Neural progenitor cell (in vitro differentiated cells): ENCODE measurements around the gene FAM133A. TPM values are rescaled to one million over a fixed set of nuclear protein-coding genes. Genes with fewer than 3 reads are reported as not detected.

Experiments
- DNase-seq: peaks from one replicate; pipeline ENCODE4 v3.0.0-alpha.2; 2016; ENCODE audit warnings: low spot score
- H2AFZ ChIP-seq: fragments of 200-600 bp; sonication (generic); replicated peaks from 2 replicates; pipeline ENCODE4 v1.6.1; 2016; ENCODE audit warnings: antibody characterized with exemption
- H3F3A ChIP-seq: fragments of 200-600 bp; sonication (generic); 2 replicates; pipeline ENCODE4 v1.6.1; 2016; ENCODE audit warnings: antibody characterized with exemption, low read depth
- H3K27ac ChIP-seq: fragments of 200-600 bp; sonication (generic); 2 replicates; pipeline ENCODE4 v1.5.1; 2016; ENCODE audit warnings: mild to moderate bottlenecking
- H3K27me3 ChIP-seq: fragments of 200-600 bp; sonication (generic); 2 replicates; pipeline ENCODE4 v1.6.1; 2016; ENCODE audit warnings: mild to moderate bottlenecking, moderate library complexity
- H3K36me3 ChIP-seq: fragments of 200-600 bp; sonication (generic); 2 replicates; pipeline ENCODE4 v1.5.1; 2016
- H3K4me1 ChIP-seq: fragments of 200-600 bp; sonication (generic); 2 replicates; pipeline ENCODE4 v1.6.1; 2016; ENCODE audit warnings: mixed run types
- H3K4me2 ChIP-seq: fragments of 200-600 bp; sonication (generic); 2 replicates; pipeline ENCODE4 v1.6.1; 2016
- H3K4me3 ChIP-seq: fragments of 200-600 bp; sonication (generic); 2 replicates; pipeline ENCODE4 v1.5.1; 2016
- H3K79me2 ChIP-seq: fragments of 200-600 bp; sonication (generic); 2 replicates; pipeline ENCODE4 v1.6.1; 2016; ENCODE audit warnings: low read depth
- H3K9ac ChIP-seq: fragments of 200-600 bp; sonication (generic); 2 replicates; pipeline ENCODE4 v1.6.1; 2016
- H3K9me3 ChIP-seq: fragments of 200-600 bp; sonication (generic); 2 replicates; pipeline ENCODE4 v1.5.1; 2016; ENCODE audit warnings: low read depth
- H4K20me1 ChIP-seq: fragments of 200-600 bp; sonication (generic); 2 replicates; pipeline ENCODE4 v1.6.1; 2016; ENCODE audit warnings: low read depth
- H3K27ac Mint-ChIP-seq: 3 replicates; pipeline ENCODE4 v1.8.0; 2021; ENCODE audit warnings: mixed read lengths
- H3K27me3 Mint-ChIP-seq: 2 replicates; pipeline ENCODE4 v1.8.0; 2022; ENCODE audit warnings: low read depth, mild to moderate bottlenecking, inconsistent platforms, moderate library complexity, mixed read lengths; ENCODE audit not compliant: insufficient read depth
- H3K36me3 Mint-ChIP-seq: 3 replicates; pipeline ENCODE4 v1.8.0; 2021; ENCODE audit warnings: mixed read lengths
- H3K4me1 Mint-ChIP-seq: 3 replicates; pipeline ENCODE4 v1.8.0; 2021; ENCODE audit warnings: mixed read lengths
- H3K4me3 Mint-ChIP-seq: 3 replicates; pipeline ENCODE4 v1.8.0; 2021; ENCODE audit warnings: mild to moderate bottlenecking, moderate library complexity, mixed read lengths
- H3K9me3 Mint-ChIP-seq: 3 replicates; pipeline ENCODE4 v1.8.0; 2020; ENCODE audit warnings: mixed read lengths
- EZH2 ChIP-seq: fragments of 200-600 bp; sonication (generic); IDR thresholded peaks from 2 replicates; pipeline ENCODE4 v1.6.1; 2017; ENCODE audit warnings: antibody characterized with exemption, mild to moderate bottlenecking, moderate library complexity
- EZH2phosphoT487 ChIP-seq: fragments of 200-600 bp; sonication (generic); IDR thresholded peaks from 2 replicates; pipeline ENCODE4 v1.6.1; 2017; ENCODE audit warnings: antibody characterized with exemption
- total RNA-seq: library from RNA; depleted of rRNA; stranded (reverse); fragments of >200 nt; gene quantifications from 2 replicates; pipeline ENCODE4 v1.2.3, GENCODE V29; 2015; ENCODE audit warnings: low replicate concordance
- TF ChIP-seq, protein P1 (sequence below): fragments of 200-600 bp; sonication (generic); IDR thresholded peaks from 2 replicates; pipeline ENCODE4 v1.5.1; 2017; ENCODE audit warnings: antibody characterized with exemption, mild to moderate bottlenecking

Gene FAM133A
- total RNA-seq, 1 donor from 2014 or later: 2.2 TPM

- no peaks in the 10 kb centered on the region for H3K9me3 ChIP-seq
- peak within 1 kb of the TSS; percentile 91 for H3K9ac ChIP-seq
- no peak for TF ChIP-seq EZH2
- TF ChIP-seq EZH2phosphoT487: no peak
- TF ChIP-seq, protein P1, sequence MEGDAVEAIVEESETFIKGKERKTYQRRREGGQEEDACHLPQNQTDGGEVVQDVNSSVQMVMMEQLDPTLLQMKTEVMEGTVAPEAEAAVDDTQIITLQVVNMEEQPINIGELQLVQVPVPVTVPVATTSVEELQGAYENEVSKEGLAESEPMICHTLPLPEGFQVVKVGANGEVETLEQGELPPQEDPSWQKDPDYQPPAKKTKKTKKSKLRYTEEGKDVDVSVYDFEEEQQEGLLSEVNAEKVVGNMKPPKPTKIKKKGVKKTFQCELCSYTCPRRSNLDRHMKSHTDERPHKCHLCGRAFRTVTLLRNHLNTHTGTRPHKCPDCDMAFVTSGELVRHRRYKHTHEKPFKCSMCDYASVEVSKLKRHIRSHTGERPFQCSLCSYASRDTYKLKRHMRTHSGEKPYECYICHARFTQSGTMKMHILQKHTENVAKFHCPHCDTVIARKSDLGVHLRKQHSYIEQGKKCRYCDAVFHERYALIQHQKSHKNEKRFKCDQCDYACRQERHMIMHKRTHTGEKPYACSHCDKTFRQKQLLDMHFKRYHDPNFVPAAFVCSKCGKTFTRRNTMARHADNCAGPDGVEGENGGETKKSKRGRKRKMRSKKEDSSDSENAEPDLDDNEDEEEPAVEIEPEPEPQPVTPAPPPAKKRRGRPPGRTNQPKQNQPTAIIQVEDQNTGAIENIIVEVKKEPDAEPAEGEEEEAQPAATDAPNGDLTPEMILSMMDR: no peak
- no peaks in the 10 kb centered on the region for H3K27me3 ChIP-seq
- Mint-ChIP-seq H3K4me3 (peak within 1 kb of the TSS; percentile 99), H3K9me3 (no peaks in the 10 kb centered on the region), H3K36me3 (no peaks in the 10 kb centered on the region), H3K4me1 (peaks cover 20% of the 10 kb centered on the region), H3K27me3 (no peaks in the 10 kb centered on the region), H3K27ac (peak within 1 kb of the TSS; percentile 95)
- H3K4me2 ChIP-seq: peak within 1 kb of the TSS; percentile 77
- DNase-seq: peak; percentile 95
- peak within 1 kb of the TSS; percentile 94 for H3K27ac ChIP-seq
- H3K4me3 ChIP-seq: peak within 1 kb of the TSS; percentile 98
- peaks cover 13% of the 10 kb centered on the region for H3K4me1 ChIP-seq
- H3K79me2 ChIP-seq: peaks cover 24% of the 10 kb centered on the region
- peak within 1 kb of the TSS; percentile 99 for H2AFZ ChIP-seq
- H3K36me3 ChIP-seq: peaks cover 3% of the 10 kb centered on the region
- peaks cover 6% of the 10 kb centered on the region for H3F3A ChIP-seq
- H4K20me1 ChIP-seq: no peaks in the 10 kb centered on the region
These were observed 744 bp upstream of the FAM133A start, which contains the start of gene NAP1L3 for GRCh38 chrX:93673056-93673868. Gene NAP1L3, minus strand, starts transcription at chrX:93673578. Its CDS starts 274 bp downstream, at chrX:93673304.

DNA sequence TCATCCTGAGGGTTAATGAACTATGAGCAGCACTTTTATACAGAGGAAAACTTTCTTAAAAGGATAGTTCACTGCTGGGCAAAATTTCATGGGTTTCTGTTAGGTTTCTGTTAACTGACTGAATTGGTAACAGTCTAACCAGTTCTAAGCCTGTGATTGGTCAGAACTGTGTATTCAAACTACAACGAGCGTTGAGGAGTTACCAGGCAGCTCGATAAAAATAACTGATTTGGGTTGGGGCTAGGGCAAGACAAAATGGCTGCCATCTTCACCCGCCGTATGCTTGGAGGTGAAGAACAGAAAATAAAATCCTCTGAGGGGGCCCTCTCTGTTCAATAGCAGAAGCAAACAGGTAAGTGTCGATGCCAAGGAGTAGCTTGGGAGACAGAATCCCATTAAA is 22.0 kb downstream of the FAM133A start:
- H3K9me3 Mint-ChIP-seq: no peaks in the 10 kb centered on the region
- Histone ChIP-seq H3K4me2 (no peak overlapping the region), H3K36me3 (no peaks in the 10 kb centered on the region), H3K27ac (no peak overlapping the region), H3F3A (no peaks in the 10 kb centered on the region), H3K9ac (no peak overlapping the region), H3K4me1 (no peaks in the 10 kb centered on the region), H3K79me2 (no peaks in the 10 kb centered on the region), H3K27me3 (no peaks in the 10 kb centered on the region), H2AFZ (no peak overlapping the region), H4K20me1 (no peaks in the 10 kb centered on the region), H3K9me3 (no peaks in the 10 kb centered on the region), H3K4me3 (no peak overlapping the region)
- H3K36me3 Mint-ChIP-seq: no peaks in the 10 kb centered on the region
- no peak overlapping the region for H3K27ac Mint-ChIP-seq
- no peak for DNase-seq
- no peak overlapping the region for H3K4me3 Mint-ChIP-seq
- H3K4me1 Mint-ChIP-seq: no peaks in the 10 kb centered on the region
- H3K27me3 Mint-ChIP-seq: no peaks in the 10 kb centered on the region
- TF ChIP-seq EZH2phosphoT487 (no peak), EZH2 (no peak)
- TF ChIP-seq, protein P1: no peak

DNA sequence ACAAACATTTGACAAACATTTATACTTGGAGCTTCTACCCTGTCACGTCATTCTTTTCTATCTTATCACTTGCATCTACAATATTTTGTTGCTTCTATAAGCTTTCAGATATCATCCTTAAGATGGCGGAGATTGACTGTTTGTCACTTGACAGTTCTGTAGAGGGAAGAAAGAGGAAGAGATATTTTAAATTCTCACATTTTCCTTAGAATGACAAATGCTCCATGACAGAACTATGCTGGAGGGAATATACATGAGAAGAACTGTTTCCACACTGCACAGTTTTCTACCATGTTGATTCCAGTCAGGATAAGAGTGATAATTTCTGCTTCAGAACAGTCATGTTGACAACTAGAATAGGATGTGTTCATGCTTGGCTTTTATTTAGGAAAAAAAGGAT is 29.7 kb downstream of the FAM133A start:
- no peaks in the 10 kb centered on the region for H3K9me3 Mint-ChIP-seq
- Histone ChIP-seq H3F3A (no peaks in the 10 kb centered on the region), H3K27me3 (no peaks in the 10 kb centered on the region), H3K4me3 (no peak overlapping the region), H3K4me1 (no peaks in the 10 kb centered on the region), H3K27ac (no peak overlapping the region), H3K36me3 (no peaks in the 10 kb centered on the region), H3K4me2 (no peak overlapping the region), H3K9ac (no peak overlapping the region), H3K9me3 (no peaks in the 10 kb centered on the region), H3K79me2 (no peaks in the 10 kb centered on the region), H4K20me1 (no peaks in the 10 kb centered on the region), H2AFZ (no peak overlapping the region)
- H3K4me1 Mint-ChIP-seq: no peaks in the 10 kb centered on the region
- no peak for DNase-seq
- H3K4me3 Mint-ChIP-seq: no peak overlapping the region
- H3K27me3 Mint-ChIP-seq: no peaks in the 10 kb centered on the region
- H3K36me3 Mint-ChIP-seq: no peaks in the 10 kb centered on the region
- TF ChIP-seq, protein P1: no peak
- no peak for TF ChIP-seq EZH2phosphoT487
- TF ChIP-seq EZH2: no peak
- no peak overlapping the region for H3K27ac Mint-ChIP-seq
